Thymus (tissue), 11 donors: ENCODE results near the gene FSIP1. TPM values are rescaled to one million over a fixed set of nuclear protein-coding genes. Genes with fewer than 3 reads are reported as not detected.
A peak's percentile ranks its signal among the peaks of the same experiment; 100 is the strongest.

Experiments used
- DNase-seq, 9 donors: peaks; one replicate each; pipeline ENCODE4 v3.0.0-alpha.2; 2013; ENCODE audit warnings: low spot score in 9 of 9, low read depth in 6 of 9, missing footprints in 1 of 9
- H3K27ac ChIP-seq, 2 donors: one replicate each; pipeline ENCODE4 v1.5.1; 2013; ENCODE audit warnings: control low read depth in 1 of 2, low read depth in 1 of 2, low read length in 1 of 2, mild to moderate bottlenecking in 1 of 2, moderate library complexity in 1 of 2
- H3K27me3 ChIP-seq, 2 donors: one replicate each; pipeline ENCODE4 v1.5.1; 2013; ENCODE audit warnings: low read length in 1 of 2; ENCODE audit not compliant: control insufficient read depth in 2 of 2, insufficient read depth in 1 of 2
- H3K36me3 ChIP-seq, 2 donors: one replicate each; pipeline ENCODE4 v1.5.1; 2013; ENCODE audit warnings: low read length in 1 of 2, mild to moderate bottlenecking in 1 of 2, moderate library complexity in 1 of 2; ENCODE audit not compliant: control insufficient read depth in 2 of 2, insufficient read depth in 2 of 2
- H3K4me1 ChIP-seq, 2 donors: one replicate each; pipeline ENCODE4 v1.5.1; 2013; ENCODE audit warnings: low read length in 2 of 2; ENCODE audit not compliant: control insufficient read depth in 2 of 2, insufficient read depth in 2 of 2
- H3K4me3 ChIP-seq, 2 donors: one replicate each; pipeline ENCODE4 v1.5.1; 2013; ENCODE audit warnings: low read length in 2 of 2, control low read depth in 1 of 2, mild to moderate bottlenecking in 1 of 2
- H3K9me3 ChIP-seq, 2 donors: one replicate each; pipeline ENCODE4 v1.5.1; 2013; ENCODE audit warnings: low read length in 1 of 2, mild to moderate bottlenecking in 1 of 2; ENCODE audit not compliant: control insufficient read depth in 2 of 2, insufficient read depth in 1 of 2
- WGBS: extraction: QIAGEN DNeasy Blood & Tissue Kit; methylation state at CpG from one replicate; pipeline ENCODE4 v1.1.7; 2013; 5-methylcytosine and 5-hydroxymethylcytosine counted together
- polyA plus RNA-seq: library from polyadenylated mRNA; stranded (reverse); fragments of 200-250 nt; gene quantifications from one replicate; pipeline ENCODE4 v1.2.3, GENCODE V29; 2013
- total RNA-seq: library from RNA; stranded (reverse); fragments of 120-200 nt; gene quantifications from one replicate; pipeline ENCODE4 v1.2.4, GENCODE V29; 2013
- donor health status: healthy.

FSIP1 gene
- total and polyA plus RNA-seq, 2 donors: 0.37 to 0.76 TPM

DNA sequence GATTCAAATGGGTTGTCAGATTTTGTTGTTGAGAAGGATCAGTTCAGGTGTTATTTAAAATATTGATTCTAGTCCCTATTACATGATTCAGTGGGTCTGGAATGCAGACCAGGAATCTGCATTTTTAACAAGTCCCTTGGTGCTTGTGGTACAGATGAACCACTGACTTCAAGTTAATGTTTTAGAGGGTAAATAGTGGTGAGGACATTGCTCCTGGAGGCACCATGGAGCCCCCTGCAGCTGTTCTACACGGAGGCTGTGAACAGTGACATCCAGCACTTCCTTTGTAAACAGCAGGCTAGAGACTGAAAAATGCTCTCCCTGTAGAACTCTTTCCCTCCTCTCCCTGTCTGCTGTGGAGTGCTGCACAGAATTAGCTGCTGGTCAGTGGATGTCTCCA lies 4.8 kb upstream of the FSIP1 start:
- H3K4me3 ChIP-seq: no peak overlapping the region
- no peaks in the 10 kb centered on the region for H3K27me3 ChIP-seq
- H3K36me3 ChIP-seq: no peaks in the 10 kb centered on the region
- peaks cover 10 to 17% of the 10 kb centered on the region in 2 donors for H3K4me1 ChIP-seq
- no peaks in the 10 kb centered on the region for H3K9me3 ChIP-seq
- WGBS: 9% methylated on average over 1 of the region's 1 CpG
- H3K27ac ChIP-seq: no peak overlapping the region
- peak in 3 of 9 donors; percentile 4 to 38 (median 18) for DNase-seq

DNA sequence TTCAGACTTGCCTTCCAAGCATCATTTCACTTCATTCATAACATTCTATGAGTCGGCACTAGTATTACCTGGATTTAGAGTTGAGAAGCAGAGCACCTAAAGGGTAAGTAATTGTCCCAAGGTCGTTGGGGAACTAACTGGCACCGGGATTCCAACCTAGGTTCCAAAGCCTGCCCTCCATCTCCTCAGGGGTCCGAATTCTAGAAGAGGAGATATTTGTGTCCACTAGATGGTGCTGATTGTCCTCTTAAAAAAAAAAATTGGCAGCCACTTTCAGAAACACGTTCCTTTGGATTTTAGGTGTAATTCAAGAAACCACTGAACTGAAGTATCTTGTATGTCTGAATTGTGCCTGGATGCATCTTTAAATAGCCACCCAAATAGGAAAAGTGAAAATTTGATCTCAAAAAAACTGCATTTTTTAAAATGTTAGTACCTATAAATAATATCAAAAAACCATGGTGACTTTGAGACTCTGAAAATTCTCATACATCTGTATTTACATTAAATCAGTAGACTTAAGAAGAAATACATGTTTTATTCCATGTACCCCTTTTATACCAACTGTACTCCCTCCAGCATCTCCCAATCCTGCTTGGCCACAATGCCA lies 3.9 kb upstream of the FSIP1 start:
- H3K4me1 ChIP-seq: peaks cover 10 to 17% of the 10 kb centered on the region in 2 donors
- WGBS: 19% methylated on average over 5 of the region's 5 CpGs
- no peak overlapping the region for H3K27ac ChIP-seq
- DNase-seq: peak in 6 of 9 donors; percentile 16 to 63 (median 30)
- no peaks in the 10 kb centered on the region for H3K9me3 ChIP-seq
- no peaks in the 10 kb centered on the region for H3K36me3 ChIP-seq
- H3K4me3 ChIP-seq: no peak overlapping the region
- no peaks in the 10 kb centered on the region for H3K27me3 ChIP-seq

DNA sequence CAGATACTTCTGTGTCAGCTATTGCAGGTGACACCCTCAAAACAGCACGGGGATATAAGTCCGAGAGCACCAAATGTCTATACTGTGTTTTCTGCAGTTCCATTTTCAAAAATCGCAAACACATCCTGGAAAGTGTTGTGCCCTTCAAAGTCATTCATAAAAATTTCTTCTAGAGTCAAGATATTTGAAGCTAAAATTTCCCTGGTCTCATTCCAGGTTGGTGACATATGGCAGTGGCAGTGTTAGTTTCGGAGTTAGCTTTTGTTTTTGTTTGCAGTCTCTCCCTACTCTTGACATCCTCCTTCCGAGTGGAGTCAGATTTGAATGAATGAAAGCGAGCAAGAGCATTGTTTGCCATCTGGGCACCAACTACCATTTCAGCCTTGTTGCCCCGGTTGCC lies 3.2 kb upstream of the FSIP1 start:
- 97% methylated on average over 7 of the region's 7 CpGs for WGBS
- no peak overlapping the region for H3K4me3 ChIP-seq

DNA sequence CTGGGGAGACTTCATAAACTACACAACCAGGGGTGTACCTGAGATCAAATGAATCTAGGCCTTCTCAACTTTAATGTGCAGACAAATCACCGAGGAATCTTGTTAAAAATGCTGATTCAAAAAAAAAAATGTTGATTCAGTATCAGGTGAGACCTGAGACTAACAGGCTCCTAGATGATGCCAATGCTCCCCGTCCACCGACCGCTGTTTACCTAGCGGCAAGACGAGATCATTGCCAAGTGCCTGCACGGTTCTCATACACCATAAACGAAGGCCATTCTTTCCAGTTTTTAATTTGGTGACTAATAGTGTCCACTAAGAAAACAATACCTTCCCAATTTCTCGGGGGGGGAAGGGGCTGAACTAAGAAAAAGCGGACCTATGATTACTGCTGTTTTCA lies 2.5 kb upstream of the FSIP1 start:
- Histone ChIP-seq H3K27me3 (no peaks in the 10 kb centered on the region), H3K4me1 (peaks cover 10 to 17% of the 10 kb centered on the region in 2 donors), H3K4me3 (no peak overlapping the region), H3K9me3 (no peaks in the 10 kb centered on the region), H3K27ac (no peak overlapping the region), H3K36me3 (no peaks in the 10 kb centered on the region)
- DNase-seq: no peak
- 93% methylated on average over 10 of the region's 10 CpGs for WGBS

More for the DNA sequence above, 3.2 kb upstream of the FSIP1 start:
- H3K27ac ChIP-seq: no peak overlapping the region
- H3K27me3 ChIP-seq: no peaks in the 10 kb centered on the region
- H3K36me3 ChIP-seq: no peaks in the 10 kb centered on the region
- peaks cover 10 to 17% of the 10 kb centered on the region in 2 donors for H3K4me1 ChIP-seq
- H3K9me3 ChIP-seq: no peaks in the 10 kb centered on the region
- no peak for DNase-seq

DNA sequence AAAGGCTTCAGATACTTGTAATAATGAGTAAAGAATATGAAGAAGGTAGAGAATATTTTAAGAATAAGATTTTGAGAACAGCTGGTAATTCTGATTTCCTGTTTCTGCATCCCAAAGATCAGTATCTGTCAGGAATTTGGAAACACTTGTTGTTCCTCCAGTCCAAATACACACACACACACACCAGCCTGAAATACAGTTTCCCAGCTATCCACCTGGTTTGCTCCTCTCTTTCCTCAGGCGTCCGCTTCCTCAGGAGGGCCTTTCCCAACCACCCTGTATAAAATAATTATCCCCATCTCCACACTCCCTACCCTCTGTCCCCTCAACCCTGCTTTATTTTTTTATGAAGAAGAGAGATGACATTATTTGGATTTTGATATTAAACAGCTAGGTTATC lies 2.0 kb upstream of the FSIP1 start:
- no peak overlapping the region for H3K4me3 ChIP-seq
- DNase-seq: no peak
- no peak overlapping the region for H3K27ac ChIP-seq
- peaks cover 10 to 17% of the 10 kb centered on the region in 2 donors for H3K4me1 ChIP-seq
- no peaks in the 10 kb centered on the region for H3K36me3 ChIP-seq
- no peaks in the 10 kb centered on the region for H3K27me3 ChIP-seq
- H3K9me3 ChIP-seq: no peaks in the 10 kb centered on the region
- 97% methylated on average over 2 of the region's 2 CpGs for WGBS

DNA sequence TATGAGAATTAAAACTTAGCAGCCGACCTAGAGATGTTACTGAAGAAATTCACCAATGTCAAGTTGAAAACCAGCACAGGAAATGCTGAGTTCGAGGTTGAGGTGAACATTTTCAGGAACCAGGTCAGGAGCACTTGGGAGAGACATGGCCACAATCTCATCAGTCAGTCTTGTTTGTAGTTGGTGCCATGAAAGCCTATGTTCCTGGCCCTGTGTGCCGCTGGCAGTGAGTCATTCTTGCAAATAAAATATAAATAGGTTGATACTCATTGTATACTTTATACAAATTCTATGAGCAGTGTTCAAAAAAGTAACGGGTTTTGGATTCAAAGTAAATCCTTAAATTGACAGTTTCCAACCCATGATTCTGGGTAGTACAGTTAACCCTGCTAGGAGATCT lies 1.5 kb upstream of the FSIP1 start:
- 60% methylated on average over 4 of the region's 4 CpGs for WGBS
- Histone ChIP-seq H3K9me3 (no peaks in the 10 kb centered on the region), H3K4me3 (no peak overlapping the region), H3K36me3 (no peaks in the 10 kb centered on the region), H3K27ac (no peak overlapping the region), H3K4me1 (peaks cover 10 to 17% of the 10 kb centered on the region in 2 donors), H3K27me3 (no peaks in the 10 kb centered on the region)
- no peak for DNase-seq

DNA sequence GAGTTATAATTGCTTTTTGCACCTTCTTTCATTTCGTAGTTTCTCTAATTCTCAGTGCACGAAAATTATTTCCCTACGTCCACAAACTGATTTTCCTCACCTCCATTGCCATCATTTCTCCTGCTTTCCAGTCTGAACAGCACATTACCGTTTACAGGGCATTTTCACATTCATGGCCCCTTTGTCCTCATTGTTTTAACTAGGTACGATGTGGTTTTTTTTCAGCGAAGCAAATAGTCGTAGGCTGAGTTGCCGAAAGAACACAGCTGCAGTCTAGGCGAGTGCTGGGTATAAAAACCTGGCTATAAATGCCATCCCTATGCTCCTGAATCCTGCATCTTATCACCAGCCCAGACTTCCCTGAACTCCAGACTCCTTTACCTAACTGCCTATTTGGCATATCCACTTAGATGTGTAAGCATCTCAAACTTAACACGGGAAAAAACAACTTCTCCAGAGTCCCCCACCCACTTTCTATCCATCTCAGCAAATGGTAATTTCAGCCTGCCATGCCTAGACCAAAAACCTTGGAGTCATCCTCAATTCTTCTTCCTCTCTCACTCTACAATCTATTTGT lies 691 bp upstream of the FSIP1 start:
- Histone ChIP-seq H3K27ac (peak overlapping the region in 1 of 2 donors; percentile 10), H3K9me3 (no peaks in the 10 kb centered on the region), H3K27me3 (no peaks in the 10 kb centered on the region), H3K4me3 (peak overlapping the region; percentile 60 to 76), H3K4me1 (peaks cover 7 to 17% of the 10 kb centered on the region in 2 donors), H3K36me3 (no peaks in the 10 kb centered on the region)
- WGBS: 3% methylated on average over 10 of the region's 10 CpGs
- DNase-seq: peak in 4 of 9 donors; percentile 8 to 57 (median 21)

DNA sequence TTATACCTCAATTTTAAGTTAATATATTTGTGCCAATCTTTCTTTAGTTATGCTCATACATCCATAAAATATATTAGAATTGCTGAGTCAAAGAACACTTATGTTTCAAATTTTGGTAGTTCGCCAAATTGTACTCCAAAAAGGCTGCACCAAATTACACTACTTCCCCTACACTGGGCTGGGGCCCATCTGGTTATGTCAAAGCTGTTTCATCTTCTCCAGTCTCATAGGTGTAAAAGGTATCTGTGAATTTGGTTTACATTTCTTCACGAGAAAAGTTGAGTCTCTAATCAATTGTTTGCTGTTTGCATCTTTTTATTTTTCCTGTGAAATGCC lies 706 bp downstream of the FSIP1 start:
- no peaks in the 10 kb centered on the region for H3K9me3 ChIP-seq
- peak overlapping the region in 1 of 2 donors; percentile 14 for H3K27ac ChIP-seq
- 48% methylated on average over 2 of the region's 2 CpGs for whole genome bisulfite sequencing
- H3K27me3 ChIP-seq: no peaks in the 10 kb centered on the region
- DNase-seq: no peak
- H3K4me1 ChIP-seq: peaks cover 6 to 10% of the 10 kb centered on the region in 2 donors
- peak overlapping the region; percentile 60 to 76 for H3K4me3 ChIP-seq
- no peaks in the 10 kb centered on the region for H3K36me3 ChIP-seq

DNA sequence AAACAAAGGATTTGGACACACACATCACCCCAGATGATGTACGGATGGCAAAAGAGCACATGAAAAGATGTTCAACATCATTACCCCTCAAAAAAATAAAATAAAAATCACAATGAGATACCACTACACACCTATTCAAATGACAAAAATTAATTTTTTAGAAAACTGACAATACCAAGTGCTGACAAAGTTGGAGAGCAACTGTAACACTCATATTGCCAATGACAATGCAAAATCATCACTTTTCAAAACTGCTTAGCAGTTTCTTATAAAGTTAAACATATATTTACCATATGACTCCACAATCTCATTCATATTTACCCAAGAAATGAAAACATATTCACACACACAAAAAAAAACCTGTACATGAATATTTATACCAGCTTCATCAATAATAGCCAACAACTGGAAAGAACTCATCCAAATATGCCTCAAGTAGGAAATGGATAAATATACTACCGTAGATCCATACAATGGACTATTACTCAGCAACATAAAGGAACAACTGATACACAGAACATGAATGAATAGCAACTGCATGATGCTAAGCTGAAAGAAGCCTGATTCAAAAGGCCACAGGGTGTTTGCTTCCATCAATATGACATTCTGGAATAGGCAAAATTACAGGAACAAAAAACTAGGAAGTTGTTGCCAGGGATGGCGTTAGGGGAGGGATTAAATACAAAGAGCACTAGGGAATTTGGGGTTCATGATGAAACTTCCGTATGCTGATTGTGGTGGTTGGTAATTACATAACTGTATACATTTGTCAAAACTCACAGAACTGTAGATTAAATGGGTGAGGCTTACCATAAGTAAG lies 1.3 kb downstream of the FSIP1 start:
- WGBS: 83% methylated on average over 4 of the region's 4 CpGs
- peaks cover 6 to 10% of the 10 kb centered on the region in 2 donors for H3K4me1 ChIP-seq
- no peak overlapping the region for H3K4me3 ChIP-seq
- H3K9me3 ChIP-seq: no peaks in the 10 kb centered on the region
- DNase-seq: no peak
- H3K36me3 ChIP-seq: no peaks in the 10 kb centered on the region
- H3K27ac ChIP-seq: no peak overlapping the region
- H3K27me3 ChIP-seq: no peaks in the 10 kb centered on the region
